Activated effector memory CD4-positive, alpha-beta T cell treated with Interleukin-2 at 50 U/mL for 16 hours (primary cell): Measurements from ENCODE around the gene CNKSR2.

ENCODE experiments used
- DNase-seq: peaks from one replicate; pipeline ENCODE4 v3.0.0-alpha.2; 2020

CNKSR2 gene

GRCh38 chrX:21374163-21374993 is at the start of gene CNKSR2:
TSS of gene CNKSR2 (plus strand) at chrX:21374418. CDS start at chrX:21374898, 480 bp downstream.
- peak; percentile 32 for DNase-seq

DNA sequence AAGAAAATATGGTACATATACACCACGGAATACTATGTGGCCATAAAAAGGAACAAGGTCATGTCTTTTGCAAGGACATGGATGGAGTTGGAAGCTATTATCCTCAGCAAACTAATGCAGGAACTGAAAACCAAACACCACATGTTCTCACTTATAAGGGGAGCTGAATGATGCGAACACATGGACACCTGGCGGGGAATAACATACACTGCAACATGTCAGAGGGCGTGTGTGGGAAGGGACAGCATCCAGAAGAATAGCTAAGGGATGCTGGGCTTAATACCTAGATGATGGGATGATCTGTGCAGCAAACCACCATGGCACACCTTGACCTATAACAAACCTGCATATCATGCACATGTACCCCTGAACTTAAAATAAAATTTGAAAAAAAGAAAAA is 19.5 kb upstream of the CNKSR2 start:
- no peak for DNase-seq

DNA sequence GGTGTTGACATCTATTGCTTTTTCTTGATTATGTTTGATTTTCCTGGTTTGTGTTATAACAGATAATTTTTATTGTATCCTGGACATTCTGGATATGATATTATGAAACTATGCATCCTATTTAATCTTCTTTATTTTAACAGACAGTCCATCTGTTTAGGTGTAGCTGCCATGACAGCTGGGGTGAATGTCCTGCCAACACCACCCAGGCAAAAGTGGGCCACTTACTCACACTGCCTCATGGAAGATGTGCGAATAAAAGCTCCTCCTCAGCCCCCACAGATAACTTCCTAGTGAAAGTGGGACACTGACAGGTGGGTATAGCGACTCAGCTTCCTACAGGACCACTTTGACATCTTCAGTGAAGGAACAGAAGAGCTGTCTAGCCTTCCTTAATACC is 18.4 kb upstream of the CNKSR2 start:
- no peak for DNase-seq

GRCh38 chrX:21369613-21370012 is 4.6 kb upstream of the CNKSR2 start:
- no peak for DNase-seq

DNA sequence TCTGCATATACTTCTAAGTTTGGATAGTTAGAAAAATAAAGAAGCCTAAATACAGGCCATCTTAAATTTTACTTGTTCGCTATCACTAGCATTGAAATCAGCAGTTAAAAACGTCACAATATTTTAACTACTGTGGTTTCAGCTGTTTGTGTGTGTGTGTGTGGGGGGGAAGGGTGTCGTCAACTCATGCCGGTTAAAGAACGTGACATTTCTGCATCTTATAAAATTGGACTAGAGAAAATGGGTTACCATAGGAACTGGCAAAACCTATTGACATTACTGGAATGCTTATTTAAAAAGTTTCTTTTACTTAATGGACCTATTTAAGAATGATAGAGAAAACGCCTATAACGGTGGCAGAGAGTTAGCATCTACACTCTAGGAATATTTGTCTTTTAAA is 1.2 kb upstream of the CNKSR2 start:
- no peak for DNase-seq

DNA sequence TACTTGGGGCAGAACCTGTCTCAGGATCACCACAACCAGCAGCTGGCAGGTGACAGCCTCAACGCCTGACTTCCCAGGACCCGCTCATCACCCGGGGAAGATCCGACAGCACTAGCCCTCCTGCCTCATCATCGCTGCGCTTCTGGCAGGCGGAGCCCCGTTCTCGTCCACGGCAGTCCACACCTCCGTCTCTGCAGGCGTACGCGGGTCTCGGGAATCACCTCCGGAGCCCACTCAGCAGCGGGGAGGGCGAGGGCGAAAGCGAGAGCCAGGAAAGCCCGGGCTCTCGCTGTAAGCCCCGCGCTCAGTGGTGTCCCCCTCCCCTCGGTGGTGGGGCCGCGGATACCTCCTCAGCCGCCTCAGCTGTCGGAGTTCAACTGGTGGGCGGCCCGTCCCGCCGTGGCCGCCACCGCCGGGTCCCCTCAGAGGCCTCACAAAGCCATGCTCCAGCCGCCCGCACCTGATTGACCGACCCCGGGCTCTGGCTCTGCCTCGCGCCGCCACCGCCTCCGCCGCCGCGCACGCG is 518 bp upstream of the CNKSR2 start:
- no peak for DNase-seq

DNA sequence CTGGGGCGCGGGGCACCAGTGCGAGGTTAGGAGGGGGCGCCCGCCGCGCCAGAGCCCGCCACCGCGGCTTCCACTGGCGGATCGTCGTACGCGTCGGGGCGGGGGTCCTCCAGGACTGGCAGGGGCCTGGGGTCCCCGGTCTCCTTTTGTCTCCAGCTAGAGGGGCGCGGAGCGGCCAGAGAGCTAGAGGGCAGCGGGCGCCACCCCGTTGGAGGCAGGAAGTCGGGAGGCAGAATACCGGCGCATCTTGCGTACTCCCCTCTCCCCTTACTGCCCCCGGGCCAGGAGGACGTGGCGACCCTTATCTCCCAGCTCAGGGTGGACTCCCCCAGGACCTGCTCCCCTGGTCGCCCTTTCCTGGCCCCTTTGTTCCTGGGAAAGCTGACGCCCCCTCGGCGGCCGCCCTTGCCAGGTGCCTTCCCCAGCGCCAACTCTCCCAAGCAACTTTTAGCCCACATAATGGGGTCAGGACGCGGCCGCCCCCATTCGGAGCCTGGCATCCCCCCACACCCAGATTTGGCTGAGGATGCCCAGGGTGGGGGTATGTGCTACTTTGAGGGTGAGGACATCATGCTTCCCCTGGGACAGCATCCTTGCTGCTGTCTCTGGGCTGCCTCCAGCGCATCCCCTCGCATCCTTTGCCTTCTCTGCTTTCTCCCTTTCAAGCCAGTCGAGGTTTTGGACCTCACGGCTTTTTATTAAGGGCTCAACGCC is 933 bp downstream of the CNKSR2 start:
- no peak for DNase-seq

- DNase-seq: no peak
Measured at GRCh38 chrX:21375708-21376009, 1.4 kb downstream of the CNKSR2 start.

GRCh38 chrX:21376636-21377035 is 2.4 kb downstream of the CNKSR2 start:
- DNase-seq: no peak

- no peak for DNase-seq
Measured at GRCh38 chrX:21379991-21380390, 5.8 kb downstream of the CNKSR2 start.

- DNase-seq: no peak
Measured at GRCh38 chrX:21382715-21383114, 8.5 kb downstream of the CNKSR2 start.

DNA sequence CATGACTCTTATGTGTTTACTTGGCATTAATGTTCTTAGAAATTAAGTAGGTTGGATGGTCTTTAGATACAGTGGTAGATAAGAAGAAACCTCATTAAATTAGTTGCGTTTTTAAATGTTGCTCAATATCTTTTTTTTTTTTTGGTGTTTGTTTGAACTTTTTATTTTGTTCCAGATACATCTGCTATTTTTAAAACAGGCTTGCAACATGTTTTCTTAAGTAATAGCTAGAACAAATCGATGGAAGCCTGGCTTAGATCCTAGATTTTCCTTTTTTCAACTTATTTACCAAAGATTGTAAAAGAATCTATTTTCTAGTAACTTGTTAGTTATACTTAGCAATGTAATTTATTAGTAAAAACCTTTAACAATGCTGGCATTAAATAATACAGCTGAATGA is 9.3 kb downstream of the CNKSR2 start:
- no peak for DNase-seq

DNA sequence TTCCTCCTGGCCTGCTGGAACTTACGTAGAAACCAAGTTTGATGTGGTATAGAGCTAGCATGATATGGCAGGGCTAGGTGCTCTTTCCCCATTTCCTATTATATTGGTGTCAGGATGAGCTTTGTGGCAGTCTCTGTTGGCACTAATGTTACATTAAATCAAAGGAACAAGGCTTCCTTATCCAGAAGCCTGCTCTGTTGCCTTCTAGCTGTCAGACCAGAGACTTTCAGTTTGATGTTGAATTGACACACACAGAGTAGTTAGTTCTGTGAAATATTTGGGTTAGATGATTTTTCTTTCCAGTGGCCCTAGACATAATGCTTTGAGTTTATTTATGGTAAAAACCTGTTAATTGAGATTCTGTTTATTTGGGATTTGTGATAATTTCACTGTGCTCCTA is 10.0 kb downstream of the CNKSR2 start:
- DNase-seq: no peak

DNA sequence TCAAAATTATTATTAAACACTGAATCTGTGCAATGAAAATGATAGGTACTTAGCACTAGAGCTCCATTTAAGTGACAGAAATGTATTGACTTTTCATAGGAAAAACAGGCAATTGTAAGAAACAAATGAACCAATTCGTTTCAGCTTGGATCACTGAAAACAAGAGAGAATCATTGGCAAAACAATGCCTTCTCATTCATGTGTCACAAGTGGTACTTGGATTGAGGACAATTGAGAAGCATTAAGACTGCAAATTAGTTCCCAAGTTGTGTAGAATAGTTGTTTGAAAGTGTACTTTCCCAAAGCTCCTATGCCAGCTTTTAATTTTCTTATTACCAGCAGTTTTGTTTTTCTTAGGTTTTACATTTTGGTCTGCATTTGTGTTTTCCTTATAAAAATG is 20.6 kb downstream of the CNKSR2 start:
- no peak for DNase-seq

GRCh38 chrX:21398426-21398825 is 24.2 kb downstream of the CNKSR2 start:
- no peak for DNase-seq

DNA sequence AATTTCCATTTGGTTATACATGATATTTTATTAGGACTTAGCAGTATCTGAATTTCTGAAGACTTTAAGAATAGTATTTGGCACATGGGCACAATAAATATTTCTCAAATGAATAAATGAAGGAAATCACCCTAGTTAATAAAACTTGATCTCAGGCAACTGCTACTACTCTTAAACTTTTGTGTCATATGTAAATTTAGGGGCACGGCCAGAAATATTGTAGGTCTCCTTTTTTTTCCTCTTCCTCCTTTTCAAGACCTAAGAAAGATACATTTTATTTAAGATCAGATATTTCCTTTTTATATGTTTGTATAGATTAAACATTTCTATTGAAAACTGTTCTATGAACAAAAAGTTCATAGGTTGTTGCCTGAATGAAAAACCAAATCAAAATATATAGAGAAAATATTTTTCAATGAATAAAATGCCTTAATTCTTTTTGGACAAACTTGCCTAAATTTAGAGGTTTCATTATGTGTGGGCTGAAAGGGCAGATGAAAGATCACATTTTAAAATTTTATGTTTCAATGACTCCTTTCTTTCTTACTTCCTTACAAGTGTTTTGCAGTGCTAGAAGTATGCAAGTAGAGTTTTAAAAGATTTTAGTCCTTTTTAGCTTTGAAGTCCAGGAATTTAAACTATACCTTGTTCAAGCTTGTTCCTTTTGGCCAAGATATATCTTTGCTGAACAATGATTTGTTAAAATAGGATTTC is 26.3 kb downstream of the CNKSR2 start:
- DNase-seq: no peak

DNA sequence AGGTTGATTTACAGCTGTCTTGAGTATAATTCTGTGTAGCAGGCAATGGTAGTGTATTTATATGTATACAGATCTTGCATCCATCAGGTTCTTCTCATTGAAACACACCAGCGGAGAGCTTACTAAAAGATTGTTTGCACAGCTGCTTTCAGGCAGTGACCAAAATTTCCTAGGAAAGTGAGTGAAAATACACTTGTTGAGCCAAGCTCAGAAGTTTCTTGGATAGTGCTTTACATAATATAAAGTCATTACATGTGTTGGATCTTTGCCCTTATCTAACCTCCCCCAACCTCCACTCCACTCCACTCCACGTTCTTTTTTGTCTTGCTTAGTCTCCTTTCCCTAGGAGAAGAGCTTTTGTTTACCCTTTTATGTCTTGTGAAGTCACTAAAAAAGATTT is 34.1 kb downstream of the CNKSR2 start:
- no peak for DNase-seq

- no peak for DNase-seq
Measured at GRCh38 chrX:21408788-21409187, 34.6 kb downstream of the CNKSR2 start.

GRCh38 chrX:21412029-21412428 is 37.8 kb downstream of the CNKSR2 start:
- no peak for DNase-seq

GRCh38 chrX:21412883-21413282 is 38.7 kb downstream of the CNKSR2 start:
- no peak for DNase-seq

DNA sequence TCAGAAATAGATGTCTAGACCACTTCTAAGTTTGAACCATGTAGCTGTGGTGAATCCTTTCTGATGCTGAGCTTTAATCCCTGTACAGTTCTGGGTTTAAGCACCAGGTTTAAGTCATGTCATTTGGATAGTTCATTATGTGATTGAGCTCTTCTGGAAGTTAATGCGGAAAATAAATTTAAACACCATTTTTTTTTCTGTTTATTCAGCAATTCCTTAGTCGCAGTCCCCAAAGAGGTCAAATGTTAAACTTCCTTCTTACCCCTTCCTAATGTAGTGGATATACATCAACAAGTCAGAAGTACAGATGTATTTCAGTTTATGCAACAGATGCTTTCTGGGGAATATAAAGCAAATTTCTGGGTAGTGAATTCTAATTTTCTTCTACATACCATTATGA is 52.9 kb downstream of the CNKSR2 start:
- DNase-seq: no peak

- DNase-seq: no peak
Measured at GRCh38 chrX:21437036-21437435, 62.8 kb downstream of the CNKSR2 start.

DNA sequence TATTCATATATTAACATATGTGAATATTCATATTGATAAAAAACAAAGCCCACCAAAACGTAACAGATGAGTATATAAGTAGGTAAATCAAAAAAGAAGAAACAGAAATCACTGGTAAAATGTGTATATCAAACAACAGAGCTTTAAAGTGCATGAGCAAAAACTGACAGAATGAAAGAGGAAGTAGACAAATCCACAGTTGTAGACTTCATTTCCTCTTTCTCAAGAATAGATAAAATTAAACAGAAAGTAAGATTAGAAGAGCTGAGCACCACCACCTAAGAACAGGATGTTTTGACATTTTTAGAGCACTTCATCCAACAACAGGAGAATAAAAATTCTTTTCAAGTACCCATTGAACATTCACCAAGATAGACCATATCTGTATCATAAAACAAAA is 64.6 kb downstream of the CNKSR2 start:
- no peak for DNase-seq

GRCh38 chrX:21440911-21441310 is 66.7 kb downstream of the CNKSR2 start:
- DNase-seq: no peak
